ENCODE results near the gene ZNF267.
"Not testable (repeated sequence)": the region's sequence is repeated elsewhere in the genome, so short reads cannot be mapped to it uniquely, and the experiment has no call there.

The ZNF267 gene

DNA sequence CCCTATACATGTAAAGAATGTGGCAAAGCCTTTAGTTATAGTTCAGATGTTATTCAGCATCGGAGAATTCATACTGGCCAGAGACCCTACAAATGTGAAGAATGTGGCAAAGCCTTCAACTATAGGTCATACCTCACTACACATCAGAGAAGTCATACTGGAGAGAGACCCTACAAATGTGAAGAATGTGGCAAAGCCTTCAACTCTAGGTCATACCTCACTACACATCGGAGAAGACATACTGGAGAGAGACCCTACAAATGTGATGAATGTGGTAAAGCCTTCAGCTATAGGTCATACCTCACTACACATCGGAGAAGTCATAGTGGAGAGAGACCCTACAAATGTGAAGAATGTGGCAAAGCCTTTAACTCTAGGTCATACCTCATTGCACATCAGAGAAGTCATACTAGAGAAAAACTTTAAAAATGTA lies 42.5 kb downstream of the ZNF267 start:
- H3K4me3 ChIP-seq (ENCODE audit: low read depth, low read length): no peak overlapping the region
- H3K36me3 ChIP-seq: peaks cover 30% of the 10 kb centered on the region
- TF ChIP-seq CTCF (IDR thresholded peaks at IDR 0.05; ENCODE audit: low read depth, low read length): no peak

DNA sequence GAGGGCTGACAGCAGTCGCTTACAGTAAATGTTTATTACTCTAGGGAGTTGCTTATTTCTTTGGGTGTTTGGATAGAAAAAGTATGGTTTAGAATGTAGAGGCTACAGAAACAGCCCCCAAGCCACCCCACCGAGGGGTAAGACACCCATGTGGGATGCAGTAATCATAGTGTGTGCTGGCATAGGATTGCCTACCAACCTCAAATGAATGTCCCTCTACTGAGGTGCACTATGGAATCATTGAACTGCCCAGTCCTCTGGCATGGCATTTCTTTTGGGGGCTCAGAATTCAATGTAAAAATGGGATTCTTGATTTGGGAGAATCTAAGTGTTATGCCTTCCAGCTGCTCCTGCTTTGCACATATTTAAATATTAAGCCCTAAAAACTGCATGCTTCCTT lies 46.8 kb downstream of the ZNF267 start:
- Histone ChIP-seq H3K9me3 (ENCODE audit: severe bottlenecking) (peaks cover 9% of the 10 kb centered on the region), H3K4me3 (ENCODE audit: low read depth, low read length) (no peak overlapping the region), H3K27ac (no peak overlapping the region), H3K36me3 (peaks cover 12% of the 10 kb centered on the region), H3K27me3 (ENCODE audit: insufficient read depth, low read depth, severe bottlenecking) (no peaks in the 10 kb centered on the region)
- no peak for TF ChIP-seq CTCF (IDR thresholded peaks at IDR 0.05; ENCODE audit: low read depth, low read length)
- no peak for DNase-seq

More for the DNA sequence above, 42.5 kb downstream of the ZNF267 start:
- Histone ChIP-seq H3K9me3 (ENCODE audit: severe bottlenecking) (peaks cover 19% of the 10 kb centered on the region), H3K27ac (no peak overlapping the region), H3K27me3 (ENCODE audit: insufficient read depth, low read depth, severe bottlenecking) (no peaks in the 10 kb centered on the region)
- no peak for DNase-seq

- not testable (repeated sequence) for DNase-seq
These were observed 78.2 kb downstream of the ZNF267 start for GRCh38 chr16:31951806-31952205.

DNA sequence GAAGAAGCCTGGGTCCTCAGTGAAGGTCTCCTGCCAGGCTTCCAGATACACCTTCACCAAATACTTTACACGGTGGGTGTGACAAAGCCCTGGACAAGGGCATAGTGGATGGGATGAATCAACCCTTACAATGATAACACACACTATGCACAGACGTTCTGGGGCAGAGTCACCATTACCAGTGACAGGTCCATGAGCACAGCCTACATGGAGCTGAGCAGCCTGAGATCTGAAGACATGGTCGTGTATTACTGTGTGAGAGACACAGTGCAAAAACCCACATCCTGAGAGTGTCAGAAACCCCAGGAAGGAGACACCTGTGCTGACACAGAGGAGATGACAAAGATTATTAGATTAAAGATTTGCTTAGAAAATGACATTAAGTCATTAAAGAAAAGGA lies 78.6 kb downstream of the ZNF267 start:
- H3K27ac ChIP-seq; H3K9me3 ChIP-seq (ENCODE audit: severe bottlenecking): not testable (repeated sequence)

More at GRCh38 chr16:31951806-31952205, 78.2 kb downstream of the ZNF267 start:
- H3K27ac ChIP-seq; H3K36me3 ChIP-seq; H3K27me3 ChIP-seq (ENCODE audit: insufficient read depth, low read depth, severe bottlenecking); H3K4me3 ChIP-seq (ENCODE audit: low read depth, low read length); H3K9me3 ChIP-seq (ENCODE audit: severe bottlenecking): not testable (repeated sequence)

DNA sequence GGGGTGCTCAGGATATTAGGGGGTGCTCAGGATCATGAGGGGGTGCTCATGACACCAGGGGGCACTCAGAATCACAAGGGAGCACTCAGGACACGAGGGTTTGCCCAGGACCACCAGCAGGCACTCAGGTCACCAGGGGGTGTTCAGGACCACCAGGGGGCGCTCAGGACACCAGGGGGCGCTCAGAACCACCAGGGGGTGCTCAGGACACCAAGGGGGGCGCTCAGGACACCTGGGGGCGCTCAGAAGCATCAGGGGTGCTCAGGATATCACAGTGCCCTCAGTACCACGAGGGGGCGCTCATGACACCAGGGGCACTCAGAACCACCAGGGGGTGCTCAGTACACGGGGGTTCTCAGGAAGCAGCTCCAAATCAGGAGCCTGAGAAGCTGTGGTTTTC lies 82.6 kb downstream of the ZNF267 start:
- not testable (repeated sequence) for H3K4me3 ChIP-seq (ENCODE audit: low read depth, low read length); H3K27ac ChIP-seq; H3K27me3 ChIP-seq (ENCODE audit: insufficient read depth, low read depth, severe bottlenecking); H3K36me3 ChIP-seq; DNase-seq; H3K9me3 ChIP-seq (ENCODE audit: severe bottlenecking)
- peak; percentile 37; the same call in 1 of the 2 replicates for TF ChIP-seq CTCF (IDR thresholded peaks at IDR 0.05; ENCODE audit: low read depth, low read length)

More for the DNA sequence above, 78.6 kb downstream of the ZNF267 start:
- DNase-seq; H3K4me3 ChIP-seq (ENCODE audit: low read depth, low read length); H3K36me3 ChIP-seq; H3K27me3 ChIP-seq (ENCODE audit: insufficient read depth, low read depth, severe bottlenecking): not testable (repeated sequence)

DNA sequence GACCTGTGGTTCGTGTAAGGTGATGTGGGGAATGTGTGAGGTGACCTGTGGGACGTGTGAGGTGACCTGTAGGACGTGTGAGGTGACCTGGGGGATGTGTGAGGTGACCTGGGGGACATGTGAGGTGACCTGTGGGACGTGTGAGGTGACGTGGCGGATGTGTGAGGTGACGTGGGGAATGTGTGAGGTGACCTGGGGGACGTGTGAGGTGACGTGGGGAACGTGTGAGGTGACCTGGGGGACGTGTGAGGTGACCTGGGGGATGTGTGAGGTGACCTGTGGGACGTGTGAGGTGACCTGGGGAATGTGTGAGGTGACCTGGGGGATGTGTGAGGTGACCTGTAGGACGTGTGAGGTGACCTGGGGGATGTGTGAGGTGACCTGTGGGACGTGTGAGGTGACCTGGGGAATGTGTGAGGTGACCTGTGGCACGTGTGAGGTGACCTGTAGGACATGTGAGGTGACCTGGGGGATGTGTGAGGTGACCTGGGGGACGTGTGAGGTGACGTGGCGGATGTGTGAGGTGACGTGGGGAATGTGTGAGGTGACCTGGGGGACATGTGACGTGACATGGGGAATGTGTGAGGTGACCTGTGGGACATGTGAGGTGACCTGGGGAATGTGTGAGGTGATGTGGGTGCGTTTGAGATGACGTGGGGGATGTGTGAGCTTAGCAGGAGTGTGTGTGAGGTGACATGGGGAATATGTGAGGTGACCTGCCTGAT lies 86.7 kb downstream of the ZNF267 start:
- not testable (repeated sequence) for H3K27ac ChIP-seq; H3K4me3 ChIP-seq (ENCODE audit: low read depth, low read length); DNase-seq; H3K9me3 ChIP-seq (ENCODE audit: severe bottlenecking); H3K27me3 ChIP-seq (ENCODE audit: insufficient read depth, low read depth, severe bottlenecking); H3K36me3 ChIP-seq
